HG03135 (cell line): ENCODE results near the gene RITA1.

Experiments used
- ATAC-seq: cut with Tn5 transposase; IDR thresholded peaks from one replicate; pipeline ENCODE4 v1.9.1; 2021; ENCODE audit warnings: mild to moderate bottlenecking, moderate library complexity; ENCODE audit not compliant: unreplicated experiment

RITA1 gene

DNA sequence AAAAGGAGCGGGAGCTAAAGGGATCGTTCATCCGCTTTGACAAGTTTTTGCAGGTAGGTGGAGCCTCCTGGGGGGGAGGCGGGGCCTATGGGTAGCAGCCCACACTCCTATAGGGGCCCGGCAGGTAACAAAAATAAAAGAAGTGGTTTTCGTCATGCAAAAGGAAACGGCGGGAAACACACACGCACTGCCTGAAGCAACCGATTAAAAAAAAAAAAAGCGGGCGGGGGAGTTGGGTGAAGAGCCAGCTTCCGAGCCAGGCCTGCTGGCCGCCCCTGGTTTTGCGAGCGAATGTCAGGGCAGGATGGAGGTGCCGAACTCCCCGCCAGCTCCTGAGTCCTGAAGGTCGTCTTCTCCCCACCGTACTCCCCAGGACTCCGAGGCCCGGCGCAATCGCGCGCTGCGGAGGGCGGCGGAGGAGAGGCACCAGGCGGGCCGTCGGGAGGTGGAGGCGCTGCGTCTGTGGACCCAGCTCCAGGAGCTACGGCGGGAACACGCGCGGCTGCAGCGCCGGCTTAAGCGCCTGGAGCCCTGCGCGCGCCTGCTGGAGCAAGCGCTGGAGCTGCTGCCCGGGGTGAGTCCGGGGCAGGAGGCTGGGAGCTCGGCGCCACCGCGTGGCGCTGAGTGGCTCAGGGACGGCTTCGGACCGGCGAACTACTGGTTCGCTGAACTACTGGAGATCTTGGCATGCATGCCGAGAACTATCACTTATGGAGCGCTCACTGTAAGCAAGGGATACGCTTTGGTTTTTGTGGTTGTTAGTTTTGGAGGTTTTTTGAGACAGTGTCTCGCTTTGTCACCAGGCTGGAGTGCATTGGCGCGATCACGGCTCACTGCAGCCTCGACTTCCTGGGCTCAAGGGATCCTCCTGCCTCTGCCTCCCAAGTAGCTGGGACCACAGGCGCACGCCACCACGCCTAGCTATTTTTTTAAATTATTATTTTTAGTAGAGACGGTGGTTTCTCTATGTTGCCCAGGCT lies 32.4 kb upstream of the RITA1 start:
- ATAC-seq, result no peak

- ATAC-seq, result no peak
Measured at GRCh38 chr12:113154351-113154973, 31.1 kb upstream of the RITA1 start.

DNA sequence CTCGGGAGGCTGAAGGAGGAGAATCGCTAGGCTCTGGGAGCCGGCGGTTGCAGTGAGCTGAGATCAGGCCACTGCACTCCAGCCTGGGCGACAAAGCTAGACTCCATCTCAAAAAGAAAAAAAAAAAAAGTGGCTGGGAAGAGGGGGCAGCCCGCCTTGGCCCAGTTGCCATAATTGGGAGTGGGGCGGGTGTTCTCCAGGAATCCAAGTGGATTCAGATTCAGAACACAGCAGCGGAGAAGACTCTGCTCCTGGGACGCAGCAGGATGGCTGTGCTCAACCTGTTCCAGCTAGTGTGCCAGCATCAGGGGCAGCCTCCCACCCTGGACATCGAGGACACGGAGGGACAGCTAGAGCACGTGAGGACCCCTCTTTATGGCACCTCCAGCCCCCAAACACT lies 30.5 kb upstream of the RITA1 start:
- ATAC-seq, result no peak

GRCh38 chr12:113155646-113156045 lies 29.9 kb upstream of the RITA1 start:
- ATAC-seq, result no peak

GRCh38 chr12:113157218-113157859 lies 28.2 kb upstream of the RITA1 start:
- no peak for ATAC-seq

DNA sequence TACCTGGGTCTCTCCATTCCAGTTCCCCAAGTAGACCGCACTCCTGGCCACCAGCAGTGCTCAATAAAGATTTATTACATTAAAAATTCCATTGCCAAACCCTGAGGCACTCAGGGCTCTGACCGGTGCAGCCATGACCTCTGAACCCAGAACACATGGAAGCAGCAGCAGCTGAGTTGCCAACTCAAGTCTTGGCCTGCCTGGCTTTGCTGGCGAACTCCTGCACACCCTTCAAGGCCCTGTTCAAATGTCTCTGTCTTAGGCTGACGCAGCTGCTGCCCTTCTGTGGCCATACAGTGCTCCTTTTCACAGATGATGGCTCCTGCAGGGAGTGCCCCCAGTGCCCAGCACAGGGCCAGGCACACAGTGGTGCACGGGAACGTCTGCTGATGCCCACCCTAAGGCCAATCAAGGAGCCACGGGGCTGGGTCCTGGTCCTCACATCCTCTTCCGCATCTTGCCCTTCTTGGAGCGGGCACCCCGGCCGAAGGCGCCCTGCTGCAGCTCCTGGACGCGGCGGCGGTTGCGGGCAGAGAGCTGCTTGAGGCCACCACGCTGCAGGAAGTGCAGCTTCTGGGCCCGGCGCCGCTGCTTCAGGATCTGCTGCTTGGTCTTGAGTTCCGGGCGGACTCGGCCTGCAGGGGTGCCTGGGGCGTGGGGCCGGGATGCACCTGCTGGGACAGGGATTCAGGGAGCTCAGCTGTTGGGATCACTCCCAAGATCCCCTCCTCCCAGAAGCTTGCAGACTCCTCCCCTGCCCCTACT lies 26.9 kb upstream of the RITA1 start:
- ATAC-seq, result no peak

DNA sequence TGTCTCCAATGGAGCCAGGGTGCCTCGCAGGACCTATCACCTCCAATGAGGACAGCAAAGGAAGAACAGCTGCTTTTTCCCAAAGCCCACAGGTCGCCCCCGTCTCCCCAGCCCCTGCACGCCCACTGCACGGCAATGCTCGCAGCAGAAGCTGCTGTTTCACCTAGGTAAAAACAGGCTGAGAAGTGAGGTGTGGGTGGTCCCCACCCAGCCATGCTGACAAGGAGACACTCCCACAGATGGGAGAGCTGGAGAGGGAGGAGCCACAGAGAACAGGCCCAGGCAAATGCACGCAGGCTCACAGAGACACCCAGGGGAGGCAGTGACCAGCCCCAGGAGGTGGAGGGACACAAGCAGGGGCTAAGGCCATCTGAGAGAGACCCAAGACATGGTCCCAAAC lies 25.6 kb upstream of the RITA1 start:
- no peak for ATAC-seq

DNA sequence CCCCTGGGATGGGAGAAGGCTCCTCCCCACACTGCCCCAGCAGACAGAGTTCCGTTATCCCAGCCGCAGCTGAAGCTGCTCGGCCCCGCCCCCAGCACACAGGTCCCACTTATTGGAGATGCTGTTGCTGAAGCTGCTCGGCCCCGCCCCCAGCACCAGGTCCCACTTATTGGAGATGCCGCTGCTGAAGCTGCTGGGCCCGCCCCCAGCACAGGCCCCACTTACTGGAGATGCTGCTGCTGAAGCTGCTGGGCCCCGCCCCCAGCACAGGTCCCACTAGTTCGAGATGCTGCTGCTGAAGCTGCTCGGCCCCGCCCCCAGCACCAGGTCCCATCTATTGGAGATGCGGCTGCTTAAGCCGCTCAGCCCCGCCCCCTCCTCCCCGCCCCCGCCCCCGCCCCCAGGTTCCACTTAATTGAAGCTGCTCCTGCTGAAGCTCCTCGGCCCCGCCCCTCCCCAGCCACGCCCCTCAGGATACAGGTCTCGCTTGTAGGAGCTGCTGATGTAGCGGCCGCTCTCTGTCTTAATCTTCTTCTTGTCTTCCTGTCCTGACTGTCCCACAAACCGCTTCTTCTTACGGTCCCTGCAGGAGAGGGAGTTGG lies 24.0 kb upstream of the RITA1 start:
- no peak for ATAC-seq

- no peak for ATAC-seq
Measured at GRCh38 chr12:113162102-113163029, 23.2 kb upstream of the RITA1 start.

GRCh38 chr12:113163030-113163360 lies 22.5 kb upstream of the RITA1 start:
- ATAC-seq, result no peak

- no peak for ATAC-seq
Measured at GRCh38 chr12:113164014-113164413, 21.5 kb upstream of the RITA1 start.

GRCh38 chr12:113165521-113166450 lies 19.7 kb upstream of the RITA1 start:
- no peak for ATAC-seq

GRCh38 chr12:113167868-113168267 lies 17.7 kb upstream of the RITA1 start:
- ATAC-seq, result no peak

DNA sequence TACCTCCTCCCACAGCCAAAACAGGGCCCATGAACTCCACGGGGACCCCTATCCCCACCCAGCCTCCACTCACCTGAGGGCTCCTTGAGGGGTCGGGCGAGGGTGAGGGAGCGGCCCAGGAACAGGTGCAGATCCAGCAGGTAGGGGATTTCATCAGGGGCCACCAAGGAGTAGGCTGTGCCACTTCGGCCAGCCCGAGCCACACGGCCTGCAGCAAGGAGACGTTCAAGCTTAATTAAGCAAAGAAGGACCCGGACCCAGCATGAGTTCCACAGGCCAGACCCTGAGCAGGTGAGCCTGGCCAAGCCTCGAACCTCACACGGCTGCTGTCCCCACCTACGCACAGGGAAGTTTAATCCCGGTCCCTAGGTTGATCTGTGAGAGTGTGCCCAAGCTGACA lies 15.8 kb upstream of the RITA1 start:
- no peak for ATAC-seq

- ATAC-seq, result no peak
Measured at GRCh38 chr12:113170457-113170856, 15.1 kb upstream of the RITA1 start.

DNA sequence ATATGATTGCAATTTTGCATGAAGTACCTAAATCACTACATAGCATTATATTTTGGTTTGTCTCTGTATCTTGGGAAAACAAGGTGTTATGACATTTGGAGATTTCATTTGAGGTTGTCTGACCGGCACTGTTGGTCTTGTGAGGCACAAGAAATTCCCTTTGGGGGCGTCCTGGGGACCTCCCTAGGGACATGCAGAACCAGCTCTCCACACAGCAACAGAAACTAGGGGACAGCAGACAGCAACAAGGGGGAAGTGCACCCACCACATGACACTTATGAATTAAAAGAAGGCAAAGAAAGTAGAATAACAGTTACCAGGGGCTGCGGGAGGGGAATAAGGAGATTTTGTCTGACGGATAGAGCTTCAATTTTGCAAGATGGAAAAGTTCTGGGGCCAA lies 14.6 kb upstream of the RITA1 start:
- no peak for ATAC-seq

GRCh38 chr12:113171543-113171942 lies 14.0 kb upstream of the RITA1 start:
- ATAC-seq, result no peak

DNA sequence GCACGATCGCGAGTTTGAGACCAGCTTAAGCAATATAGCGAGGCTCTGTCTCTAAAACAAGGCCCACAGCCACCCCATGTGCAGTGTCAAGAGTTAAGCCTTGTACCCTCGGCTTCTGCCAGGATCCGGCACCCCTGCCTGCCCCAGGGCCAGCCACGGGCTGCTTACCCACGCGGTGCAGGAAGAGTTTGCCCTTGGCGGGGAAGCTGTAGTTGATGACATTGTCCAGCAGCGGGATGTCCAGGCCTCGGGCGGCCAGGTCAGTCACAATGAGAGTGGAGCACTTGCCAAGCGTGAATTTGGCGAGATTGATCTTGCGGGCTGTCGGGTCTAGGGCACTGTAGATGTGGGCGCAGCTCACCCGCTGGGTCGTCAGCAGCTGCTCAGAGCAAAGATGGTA lies 13.3 kb upstream of the RITA1 start:
- ATAC-seq, result no peak
